Measurements from ENCODE around the gene FBRS. TPM values are rescaled to one million over a fixed set of nuclear protein-coding genes. Genes with fewer than 3 reads are reported as not detected.

Gene FBRS
- total and polyA plus RNA-seq, 2 of the 13 experiments (the other 11 are each of a cell fraction or from before 2014, with no cell fraction given) = 13.7 to 16.2 TPM

DNA sequence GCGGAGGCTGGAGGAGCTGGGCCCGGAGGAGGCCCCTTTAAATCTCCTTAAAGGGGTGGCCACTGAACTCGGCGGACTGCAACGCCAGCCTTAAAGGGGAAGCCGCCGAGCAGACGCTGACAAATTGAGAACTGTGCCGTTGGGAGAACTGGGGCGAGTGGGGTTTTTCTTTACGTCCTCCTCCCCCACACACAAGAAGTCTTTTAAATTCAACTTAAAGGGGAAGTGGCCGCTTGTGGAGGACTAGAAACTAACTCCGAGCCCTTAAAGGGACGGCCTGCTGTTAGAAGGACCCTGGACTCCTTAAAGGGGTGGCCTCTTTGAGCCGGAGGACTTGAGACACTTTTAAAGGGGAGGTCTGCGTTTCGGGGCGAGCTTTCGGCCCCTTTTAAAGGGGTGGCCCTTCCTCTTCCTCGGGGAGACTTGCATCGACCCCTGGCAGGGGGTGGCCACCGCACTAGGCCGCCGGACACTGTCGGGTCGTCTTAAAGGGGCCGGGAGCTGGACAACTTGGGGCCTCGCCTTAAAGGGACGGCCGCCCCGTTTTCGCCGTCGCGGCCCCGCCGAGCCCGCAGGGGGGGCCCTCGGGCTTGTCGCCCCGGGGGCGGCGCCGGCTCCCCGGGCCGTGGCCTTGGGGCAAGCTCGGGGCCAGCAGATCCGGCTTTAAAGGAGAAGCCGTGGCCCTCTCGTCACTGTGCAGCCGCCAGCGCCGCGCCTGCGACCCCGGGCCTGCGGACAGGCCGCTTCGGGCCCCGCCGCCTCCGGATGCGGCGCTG lies 688 bp downstream of the FBRS start (continued):
- TF ChIP-seq, protein P1, sequence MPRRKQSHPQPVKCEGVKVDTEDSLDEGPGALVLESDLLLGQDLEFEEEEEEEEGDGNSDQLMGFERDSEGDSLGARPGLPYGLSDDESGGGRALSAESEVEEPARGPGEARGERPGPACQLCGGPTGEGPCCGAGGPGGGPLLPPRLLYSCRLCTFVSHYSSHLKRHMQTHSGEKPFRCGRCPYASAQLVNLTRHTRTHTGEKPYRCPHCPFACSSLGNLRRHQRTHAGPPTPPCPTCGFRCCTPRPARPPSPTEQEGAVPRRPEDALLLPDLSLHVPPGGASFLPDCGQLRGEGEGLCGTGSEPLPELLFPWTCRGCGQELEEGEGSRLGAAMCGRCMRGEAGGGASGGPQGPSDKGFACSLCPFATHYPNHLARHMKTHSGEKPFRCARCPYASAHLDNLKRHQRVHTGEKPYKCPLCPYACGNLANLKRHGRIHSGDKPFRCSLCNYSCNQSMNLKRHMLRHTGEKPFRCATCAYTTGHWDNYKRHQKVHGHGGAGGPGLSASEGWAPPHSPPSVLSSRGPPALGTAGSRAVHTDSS (CRISPR knock-in tag; conservative IDR thresholded peaks at IDR 0.05) = no peak
- TF ChIP-seq, protein P2, sequence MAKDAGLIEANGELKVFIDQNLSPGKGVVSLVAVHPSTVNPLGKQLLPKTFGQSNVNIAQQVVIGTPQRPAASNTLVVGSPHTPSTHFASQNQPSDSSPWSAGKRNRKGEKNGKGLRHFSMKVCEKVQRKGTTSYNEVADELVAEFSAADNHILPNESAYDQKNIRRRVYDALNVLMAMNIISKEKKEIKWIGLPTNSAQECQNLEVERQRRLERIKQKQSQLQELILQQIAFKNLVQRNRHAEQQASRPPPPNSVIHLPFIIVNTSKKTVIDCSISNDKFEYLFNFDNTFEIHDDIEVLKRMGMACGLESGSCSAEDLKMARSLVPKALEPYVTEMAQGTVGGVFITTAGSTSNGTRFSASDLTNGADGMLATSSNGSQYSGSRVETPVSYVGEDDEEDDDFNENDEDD (CRISPR knock-in tag; IDR thresholded peaks at IDR 0.05; ENCODE audit: borderline replicate concordance) = peak; percentile 0; the same call in 1 of the 2 replicates
- TF ChIP-seq KLF6 (CRISPR knock-in tag; IDR thresholded peaks at IDR 0.05) = 0 out of 2 replicates have a peak, but pooled peaks have one; percentile 6
- no peak for TF ChIP-seq FOXP1 (IDR thresholded peaks at IDR 0.05)
- 0 out of 2 replicates have a peak, but pooled peaks have one; percentile 3 for TF ChIP-seq FOXP1 (CRISPR knock-in tag; IDR thresholded peaks at IDR 0.05)
- TF ChIP-seq KDM6A (CRISPR knock-in tag; IDR thresholded peaks at IDR 0.05; ENCODE audit: low read depth) = 0 out of 2 replicates have a peak, but pooled peaks have one; percentile 18
- 0 out of 2 replicates have a peak, but pooled peaks have one; percentile 13 for TF ChIP-seq ZSCAN12 (CRISPR knock-in tag; IDR thresholded peaks at IDR 0.05)
- TF ChIP-seq ADNP (CRISPR knock-in tag; IDR thresholded peaks at IDR 0.05) = peak; percentile 17; the same call in 1 of the 2 replicates
- peak; percentile 59 for TF ChIP-seq AGO2 (optimal IDR thresholded peaks at IDR 0.05; ENCODE audit: low read depth, low read length)
- TF ChIP-seq ZNF549 (CRISPR knock-in tag; IDR thresholded peaks at IDR 0.05) = no peak
- peak; percentile 65 for TF ChIP-seq KDM2A (CRISPR knock-in tag; IDR thresholded peaks at IDR 0.05; ENCODE audit: borderline replicate concordance, low read depth)
- TF ChIP-seq, protein P3, sequence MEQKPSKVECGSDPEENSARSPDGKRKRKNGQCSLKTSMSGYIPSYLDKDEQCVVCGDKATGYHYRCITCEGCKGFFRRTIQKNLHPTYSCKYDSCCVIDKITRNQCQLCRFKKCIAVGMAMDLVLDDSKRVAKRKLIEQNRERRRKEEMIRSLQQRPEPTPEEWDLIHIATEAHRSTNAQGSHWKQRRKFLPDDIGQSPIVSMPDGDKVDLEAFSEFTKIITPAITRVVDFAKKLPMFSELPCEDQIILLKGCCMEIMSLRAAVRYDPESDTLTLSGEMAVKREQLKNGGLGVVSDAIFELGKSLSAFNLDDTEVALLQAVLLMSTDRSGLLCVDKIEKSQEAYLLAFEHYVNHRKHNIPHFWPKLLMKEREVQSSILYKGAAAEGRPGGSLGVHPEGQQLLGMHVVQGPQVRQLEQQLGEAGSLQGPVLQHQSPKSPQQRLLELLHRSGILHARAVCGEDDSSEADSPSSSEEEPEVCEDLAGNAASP (CRISPR knock-in tag; IDR thresholded peaks at IDR 0.05; ENCODE audit: borderline replicate concordance) = no peak; the same call in 1 of the 2 replicates
- TF ChIP-seq, protein P4, sequence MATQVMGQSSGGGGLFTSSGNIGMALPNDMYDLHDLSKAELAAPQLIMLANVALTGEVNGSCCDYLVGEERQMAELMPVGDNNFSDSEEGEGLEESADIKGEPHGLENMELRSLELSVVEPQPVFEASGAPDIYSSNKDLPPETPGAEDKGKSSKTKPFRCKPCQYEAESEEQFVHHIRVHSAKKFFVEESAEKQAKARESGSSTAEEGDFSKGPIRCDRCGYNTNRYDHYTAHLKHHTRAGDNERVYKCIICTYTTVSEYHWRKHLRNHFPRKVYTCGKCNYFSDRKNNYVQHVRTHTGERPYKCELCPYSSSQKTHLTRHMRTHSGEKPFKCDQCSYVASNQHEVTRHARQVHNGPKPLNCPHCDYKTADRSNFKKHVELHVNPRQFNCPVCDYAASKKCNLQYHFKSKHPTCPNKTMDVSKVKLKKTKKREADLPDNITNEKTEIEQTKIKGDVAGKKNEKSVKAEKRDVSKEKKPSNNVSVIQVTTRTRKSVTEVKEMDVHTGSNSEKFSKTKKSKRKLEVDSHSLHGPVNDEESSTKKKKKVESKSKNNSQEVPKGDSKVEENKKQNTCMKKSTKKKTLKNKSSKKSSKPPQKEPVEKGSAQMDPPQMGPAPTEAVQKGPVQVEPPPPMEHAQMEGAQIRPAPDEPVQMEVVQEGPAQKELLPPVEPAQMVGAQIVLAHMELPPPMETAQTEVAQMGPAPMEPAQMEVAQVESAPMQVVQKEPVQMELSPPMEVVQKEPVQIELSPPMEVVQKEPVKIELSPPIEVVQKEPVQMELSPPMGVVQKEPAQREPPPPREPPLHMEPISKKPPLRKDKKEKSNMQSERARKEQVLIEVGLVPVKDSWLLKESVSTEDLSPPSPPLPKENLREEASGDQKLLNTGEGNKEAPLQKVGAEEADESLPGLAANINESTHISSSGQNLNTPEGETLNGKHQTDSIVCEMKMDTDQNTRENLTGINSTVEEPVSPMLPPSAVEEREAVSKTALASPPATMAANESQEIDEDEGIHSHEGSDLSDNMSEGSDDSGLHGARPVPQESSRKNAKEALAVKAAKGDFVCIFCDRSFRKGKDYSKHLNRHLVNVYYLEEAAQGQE (IDR thresholded peaks at IDR 0.05; ENCODE audit: borderline replicate concordance in 1 of 2, low read depth in 1 of 2, low read length in 2 of 2) = 0 out of 4 replicates have a peak, but pooled peaks of 1 of the 2 experiments have one; percentile 8
- TF ChIP-seq, protein P5, sequence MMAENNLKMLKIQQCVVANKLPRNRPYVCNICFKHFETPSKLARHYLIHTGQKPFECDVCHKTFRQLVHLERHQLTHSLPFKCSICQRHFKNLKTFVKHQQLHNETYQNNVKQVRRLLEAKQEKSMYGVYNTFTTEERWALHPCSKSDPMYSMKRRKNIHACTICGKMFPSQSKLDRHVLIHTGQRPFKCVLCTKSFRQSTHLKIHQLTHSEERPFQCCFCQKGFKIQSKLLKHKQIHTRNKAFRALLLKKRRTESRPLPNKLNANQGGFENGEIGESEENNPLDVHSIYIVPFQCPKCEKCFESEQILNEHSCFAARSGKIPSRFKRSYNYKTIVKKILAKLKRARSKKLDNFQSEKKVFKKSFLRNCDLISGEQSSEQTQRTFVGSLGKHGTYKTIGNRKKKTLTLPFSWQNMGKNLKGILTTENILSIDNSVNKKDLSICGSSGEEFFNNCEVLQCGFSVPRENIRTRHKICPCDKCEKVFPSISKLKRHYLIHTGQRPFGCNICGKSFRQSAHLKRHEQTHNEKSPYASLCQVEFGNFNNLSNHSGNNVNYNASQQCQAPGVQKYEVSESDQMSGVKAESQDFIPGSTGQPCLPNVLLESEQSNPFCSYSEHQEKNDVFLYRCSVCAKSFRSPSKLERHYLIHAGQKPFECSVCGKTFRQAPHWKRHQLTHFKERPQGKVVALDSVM (CRISPR knock-in tag; IDR thresholded peaks at IDR 0.05) = peak; percentile 71; the same call in 1 of the 2 replicates
- peak; percentile 66; the same call in 1 of the 2 replicates for TF ChIP-seq ZNF598 (CRISPR knock-in tag; IDR thresholded peaks at IDR 0.05; ENCODE audit: borderline replicate concordance)
- TF ChIP-seq, protein P6, sequence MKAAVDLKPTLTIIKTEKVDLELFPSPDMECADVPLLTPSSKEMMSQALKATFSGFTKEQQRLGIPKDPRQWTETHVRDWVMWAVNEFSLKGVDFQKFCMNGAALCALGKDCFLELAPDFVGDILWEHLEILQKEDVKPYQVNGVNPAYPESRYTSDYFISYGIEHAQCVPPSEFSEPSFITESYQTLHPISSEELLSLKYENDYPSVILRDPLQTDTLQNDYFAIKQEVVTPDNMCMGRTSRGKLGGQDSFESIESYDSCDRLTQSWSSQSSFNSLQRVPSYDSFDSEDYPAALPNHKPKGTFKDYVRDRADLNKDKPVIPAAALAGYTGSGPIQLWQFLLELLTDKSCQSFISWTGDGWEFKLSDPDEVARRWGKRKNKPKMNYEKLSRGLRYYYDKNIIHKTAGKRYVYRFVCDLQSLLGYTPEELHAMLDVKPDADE (CRISPR knock-in tag; IDR thresholded peaks at IDR 0.05) = peak; percentile 89; the same call in 1 of the 2 replicates
- TF ChIP-seq ZNF777 (CRISPR knock-in tag; IDR thresholded peaks at IDR 0.05) = peak; percentile 79
